IMR-90 (cell line): ENCODE data around the gene ABCA7. TPM values are rescaled to one million over a fixed set of nuclear protein-coding genes. Genes with fewer than 3 reads are reported as not detected.

Source experiments
- ATAC-seq: fragments of 200-7000 bp; cut with Tn5 transposase; 2 replicates; pipeline ENCODE4 v1.9.1; 2020; ENCODE audit warnings: low read depth, mild to moderate bottlenecking, moderate library complexity
- BruUV-seq: library from RNA; stranded (reverse); fragments of 400-500 nt; replicated peaks from 2 replicates; lab custom pipeline; 2021; lab: Mats Ljungman, UMichigan
- CTCF ChIA-PET: fragments of 300-600 bp; formaldehyde crosslinking; extraction: SDS; loops from one replicate; lab custom pipeline; 2021; ENCODE audit warnings: antibody characterized with exemption; lab: Yijun Ruan, JAX
- POLR2A ChIA-PET: fragments of 300-600 bp; sonication (Branson Sonifier 250); formaldehyde crosslinking; loops from one replicate; lab custom pipeline; 2022; ENCODE audit warnings: antibody characterized with exemption; ENCODE audit not compliant: unreplicated experiment; lab: Charles Lee
- DNase-seq: peaks from one replicate; pipeline ENCODE4 v3.0.0; 2013
- H2AFZ ChIP-seq: replicated peaks from 2 replicates; pipeline ENCODE3; 2013; ENCODE audit warnings: low read length, mild to moderate bottlenecking; ENCODE audit not compliant: poor library complexity
- H2AK5ac ChIP-seq: 2 replicates; pipeline ENCODE4 v1.6.1; 2013; ENCODE audit warnings: low read depth, low read length, inconsistent platforms
- H2AK9ac ChIP-seq: replicated peaks from 2 replicates; pipeline ENCODE3; 2013; ENCODE audit warnings: mild to moderate bottlenecking, low read depth, low read length, moderate library complexity; ENCODE audit not compliant: poor library complexity
- H2BK120ac ChIP-seq: 2 replicates; pipeline ENCODE4 v1.6.1; 2013; ENCODE audit warnings: low read depth, low read length, inconsistent platforms
- H2BK15ac ChIP-seq: 3 replicates; pipeline ENCODE4 v1.6.1; 2013; ENCODE audit warnings: low read depth, low read length, inconsistent platforms
- H2BK20ac ChIP-seq: 2 replicates; pipeline ENCODE4 v1.6.1; 2013; ENCODE audit warnings: low read depth, mild to moderate bottlenecking, inconsistent platforms, low read length, moderate library complexity
- H2BK5ac ChIP-seq: 2 replicates; pipeline ENCODE4 v1.6.1; 2013; ENCODE audit warnings: mild to moderate bottlenecking, low read depth, low read length, inconsistent platforms; ENCODE audit not compliant: poor library complexity, severe bottlenecking
- H3K14ac ChIP-seq: replicated peaks from 2 replicates; pipeline ENCODE4 v1.6.1; 2013; ENCODE audit warnings: low read depth, low read length, inconsistent platforms
- H3K18ac ChIP-seq: 2 replicates; pipeline ENCODE4 v1.6.1; 2013; ENCODE audit warnings: low read depth, low read length, control low read depth
- H3K23ac ChIP-seq: 2 replicates; pipeline ENCODE4 v1.6.1; 2013; ENCODE audit warnings: low read depth, low read length, inconsistent platforms
- H3K27ac ChIP-seq: 2 replicates; pipeline ENCODE4 v1.5.1; 2013; ENCODE audit warnings: mild to moderate bottlenecking, control low read depth, low read length; ENCODE audit not compliant: insufficient read depth
- H3K27me3 ChIP-seq: 2 replicates; pipeline ENCODE4 v1.6.1; 2013; ENCODE audit warnings: low read length; ENCODE audit not compliant: control insufficient read depth, insufficient read depth
- H3K36me3 ChIP-seq: 2 replicates; pipeline ENCODE4 v1.6.1; 2013; ENCODE audit warnings: low read length, mixed read lengths; ENCODE audit not compliant: control insufficient read depth, insufficient read depth
- H3K4ac ChIP-seq: 2 replicates; pipeline ENCODE4 v1.6.1; 2013; ENCODE audit warnings: low read depth, low read length, inconsistent platforms
- H3K4me1 ChIP-seq: 2 replicates; pipeline ENCODE4 v1.6.1; 2013; ENCODE audit warnings: low read length, mixed read lengths; ENCODE audit not compliant: control insufficient read depth, insufficient read depth
- H3K4me2 ChIP-seq: 2 replicates; pipeline ENCODE4 v1.6.1; 2013; ENCODE audit warnings: low read depth, mild to moderate bottlenecking, control low read depth, low read length, moderate library complexity
- H3K4me3 ChIP-seq: 2 replicates; pipeline ENCODE4 v1.5.1; 2013; ENCODE audit warnings: low read depth, mild to moderate bottlenecking, control low read depth, low read length, moderate library complexity; ENCODE audit not compliant: insufficient read depth
- H3K56ac ChIP-seq: 2 replicates; pipeline ENCODE4 v1.6.1; 2013; ENCODE audit warnings: low read length, inconsistent platforms; ENCODE audit not compliant: insufficient read depth; ENCODE audit errors: extremely low read depth
- H3K79me1 ChIP-seq, 2 experiments: 2 replicates each; pipeline ENCODE4 v1.6.1; 2013; ENCODE audit warnings: low read length in 2 of 2, inconsistent platforms in 1 of 2, low read depth in 1 of 2
- H3K9ac ChIP-seq: 2 replicates; pipeline ENCODE4 v1.6.1; 2013; ENCODE audit warnings: low read depth, low read length, control low read depth
- H3K9me1 ChIP-seq: 2 replicates; pipeline ENCODE4 v1.6.1; 2013; ENCODE audit warnings: low read length, inconsistent platforms; ENCODE audit not compliant: insufficient read depth
- H3K9me3 ChIP-seq: 2 replicates; pipeline ENCODE4 v1.6.1; 2013; ENCODE audit warnings: low read length; ENCODE audit not compliant: control insufficient read depth, insufficient read depth
- H4K20me1 ChIP-seq: 2 replicates; pipeline ENCODE4 v1.6.1; 2013; ENCODE audit warnings: low read length, inconsistent platforms; ENCODE audit not compliant: insufficient read depth
- H4K5ac ChIP-seq: 2 replicates; pipeline ENCODE4 v1.6.1; 2013; ENCODE audit warnings: mild to moderate bottlenecking, low read depth, low read length, control low read depth
- H4K8ac ChIP-seq, 2 experiments: 2 replicates each; pipeline ENCODE4 v1.6.1; 2013; ENCODE audit warnings: low read depth in 2 of 2, low read length in 2 of 2, control low read depth in 1 of 2, inconsistent platforms in 1 of 2
- H4K91ac ChIP-seq: 2 replicates; pipeline ENCODE4 v1.6.1; 2013; ENCODE audit warnings: low read depth, low read length, inconsistent platforms; ENCODE audit not compliant: insufficient read depth
- BHLHE40 ChIP-seq: fragments of 150-350 bp; IDR thresholded peaks from 2 replicates; pipeline ENCODE4 v1.6.1; 2016; ENCODE audit warnings: mild to moderate bottlenecking, low read depth, low read length
- CEBPB ChIP-seq: IDR thresholded peaks from 2 replicates; pipeline ENCODE4 v1.6.1; 2012; ENCODE audit warnings: low read depth, low read length, improper control_type of control experiment
- CHD1 ChIP-seq: IDR thresholded peaks from 2 replicates; pipeline ENCODE4 v1.6.1; 2012; ENCODE audit warnings: low read depth, low read length, improper control_type of control experiment
- CTCF ChIP-seq: conservative IDR thresholded peaks from 2 replicates; pipeline ENCODE4 v1.5.1; 2012; ENCODE audit warnings: mild to moderate bottlenecking, low read depth, low read length, improper control_type of control experiment
- MAFK ChIP-seq: IDR thresholded peaks from 2 replicates; pipeline ENCODE4 v1.6.1; 2012; ENCODE audit warnings: low read depth, low read length, improper control_type of control experiment
- MAZ ChIP-seq: IDR thresholded peaks from 2 replicates; pipeline ENCODE4 v1.6.1; 2012; ENCODE audit warnings: low read depth, mild to moderate bottlenecking, low read length, improper control_type of control experiment, moderate library complexity, borderline replicate concordance
- MXI1 ChIP-seq: IDR thresholded peaks from 2 replicates; pipeline ENCODE4 v1.6.1; 2012; ENCODE audit warnings: low read depth, mild to moderate bottlenecking, low read length, moderate library complexity, borderline replicate concordance
- NFE2L2 ChIP-seq: fragments of 150-350 bp; IDR thresholded peaks from 2 replicates; pipeline ENCODE4 v1.6.1; 2016; ENCODE audit warnings: low read depth, mild to moderate bottlenecking, low read length
- POLR2A ChIP-seq: IDR thresholded peaks from 2 replicates; pipeline ENCODE4 v1.6.1; 2012; ENCODE audit warnings: mild to moderate bottlenecking, low read depth, low read length
- RAD21 ChIP-seq: IDR thresholded peaks from 2 replicates; pipeline ENCODE4 v1.6.1; 2012; ENCODE audit warnings: low read length, improper control_type of control experiment
- RCOR1 ChIP-seq: IDR thresholded peaks from 2 replicates; pipeline ENCODE4 v1.6.1; 2012; ENCODE audit warnings: mild to moderate bottlenecking, low read length, improper control_type of control experiment; ENCODE audit not compliant: insufficient replicate concordance
- RFX5 ChIP-seq: IDR thresholded peaks from 2 replicates; pipeline ENCODE4 v1.8.0; 2012; ENCODE audit warnings: low read depth, mild to moderate bottlenecking, low read length, moderate library complexity
- SMC3 ChIP-seq: fragments of 150-350 bp; IDR thresholded peaks from 2 replicates; pipeline ENCODE4 v1.6.1; 2016; ENCODE audit warnings: low read depth, mild to moderate bottlenecking, antibody characterized with exemption, low read length, moderate library complexity
- USF2 ChIP-seq: fragments of 150-350 bp; IDR thresholded peaks from 2 replicates; pipeline ENCODE4 v1.6.1; 2017; ENCODE audit warnings: mild to moderate bottlenecking, antibody characterized with exemption, low read length, low read depth
- WGBS, 2 experiments: methylation state at CpG; one replicate each; pipeline versions ENCODE4 v1.1.5 to v1.1.7; 2013; ENCODE audit warnings: missing lambda C conversion rate in 2 of 2; ENCODE audit not compliant: insufficient read length in 1 of 2; ENCODE audit errors: extremely low coverage in 2 of 2; 5-methylcytosine and 5-hydroxymethylcytosine counted together
- dilution Hi-C: fragments of 300-500 bp; cut with HindIII; formaldehyde crosslinking; loops from one replicate; pipeline ENCODE4 v1.14.3; 2018; ENCODE audit warnings: low sequenced_read_pairs; ENCODE audit not compliant: unreplicated experiment
- in situ Hi-C: fragments of 300-500 bp; cut with MboI; formaldehyde crosslinking; loops from 3 replicates; pipeline ENCODE4 v1.14.3; 2019; ENCODE audit warnings: low sequenced_read_pairs, inconsistent platforms, mixed read lengths
- intact Hi-C: fragments of 100-400 bp; cut with micrococcal nuclease; formaldehyde crosslinking; loops from 2 replicates; pipeline ENCODE4 v1.10.0; 2022
- polyA plus RNA-seq, 3 experiments: library from polyadenylated mRNA; depleted of rRNA; stranded (reverse); fragments of >200 nt; gene quantifications; 2 replicates each; pipeline ENCODE4 v1.2.3, GENCODE V29; 2012; ENCODE audit warnings: low replicate concordance in 1 of 3
- total RNA-seq: library from RNA; depleted of rRNA; stranded (reverse); fragments of >200 nt; gene quantifications from 2 replicates; pipeline ENCODE4 v1.2.3, GENCODE V29; 2012
- TF ChIP-seq, protein P1 (sequence below): fragments of 150-350 bp; IDR thresholded peaks from 2 replicates; pipeline ENCODE4 v1.6.1; 2016; ENCODE audit warnings: low read depth, mild to moderate bottlenecking, low read length, moderate library complexity, borderline replicate concordance

ABCA7 gene
- total and polyA plus RNA-seq, 2 of the 4 experiments (the other 2 are of a cell fraction), result 0.36 to 3.3 TPM

DNA sequence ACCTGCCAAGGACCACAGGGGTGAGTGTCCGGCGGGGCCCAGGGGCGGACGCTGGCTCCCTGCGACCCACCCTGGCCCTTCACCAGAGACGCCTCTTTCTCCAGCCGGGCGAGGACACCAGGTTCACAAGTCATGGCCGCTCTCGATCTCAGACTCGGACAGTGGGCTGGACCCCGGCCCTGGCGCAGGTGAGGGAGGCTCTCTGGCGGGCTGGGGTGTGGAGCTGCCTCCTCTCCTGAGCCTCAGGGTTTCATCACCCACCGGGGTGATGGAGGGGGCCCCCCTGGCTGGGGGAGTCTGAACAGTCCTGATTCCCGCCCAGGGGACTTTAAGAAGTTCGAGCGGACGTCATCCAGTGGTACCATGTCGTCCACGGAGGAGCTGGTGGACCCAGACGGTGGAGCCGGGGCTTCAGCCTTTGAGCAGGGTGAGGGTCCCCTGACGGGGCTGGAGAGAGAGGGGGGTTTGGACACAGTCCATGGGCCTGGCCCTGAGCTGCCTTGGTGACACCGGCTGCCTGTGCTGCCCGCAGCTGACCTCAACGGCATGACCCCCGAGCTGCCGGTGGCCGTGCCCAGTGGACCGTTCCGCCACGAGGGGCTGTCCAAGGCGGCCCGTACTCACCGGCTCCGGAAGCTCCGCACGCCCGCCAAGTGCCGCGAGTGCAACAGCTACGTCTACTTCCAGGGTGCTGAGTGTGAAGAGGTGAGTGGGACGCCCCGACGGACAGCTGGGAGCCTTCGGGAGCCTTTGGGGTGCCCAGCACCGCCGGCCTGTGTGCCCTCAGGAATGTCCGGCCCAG lies 40.7 kb downstream of the ABCA7 start:
- Histone ChIP-seq H2BK120ac (no peak overlapping the region), H2BK20ac (no peak overlapping the region), H3K27ac (no peak overlapping the region), H3K4ac (no peak overlapping the region), H2AK9ac (no peak overlapping the region), H3K9me1 (no peaks in the 10 kb centered on the region), H3K23ac (no peak overlapping the region), H3K27me3 (no peaks in the 10 kb centered on the region), H4K8ac (no peak overlapping the region), H3K4me3 (no peak overlapping the region), H3K79me1 (no peaks in the 10 kb centered on the region), H3K18ac (no peak overlapping the region), H4K5ac (no peak overlapping the region), H3K9ac (no peak overlapping the region), H3K4me1 (no peaks in the 10 kb centered on the region), H3K9me3 (peaks cover 2% of the 10 kb centered on the region; the same call in 1 of the 2 replicates), H4K20me1 (no peaks in the 10 kb centered on the region), H3K4me2 (no peak overlapping the region), H3K14ac (no peak overlapping the region), H2BK15ac (no peak overlapping the region), H4K91ac (no peak overlapping the region), H3K56ac (no peak overlapping the region), H2AK5ac (no peak overlapping the region), H2BK5ac (no peak overlapping the region), H2AFZ (no peak overlapping the region), H3K36me3 (no peaks in the 10 kb centered on the region)
- POLR2A ChIA-PET, result no interaction called here
- BruUV-seq, result no TSS peak
- in situ Hi-C loops (no loop called here), dilution Hi-C loops (no loop called here), intact Hi-C loops (no loop called here)
- 96% methylated on average over 28 of the region's 50 CpGs; no CpG with 5 or more reads in 1 of the 2 experiments for WGBS, 2 experiments
- no peak for ATAC-seq
- CTCF ChIA-PET, result interaction anchor here (0.6 kb wide), 1 partner anchor 32 kb away, joined by 3 read pairs; no protein-coding TSS in a partner anchor
- DNase-seq, result no peak
- TF ChIP-seq SMC3, result no peak
- TF ChIP-seq RFX5, result no peak
- no peak for TF ChIP-seq POLR2A
- no peak for TF ChIP-seq MAFK
- TF ChIP-seq, protein P1, sequence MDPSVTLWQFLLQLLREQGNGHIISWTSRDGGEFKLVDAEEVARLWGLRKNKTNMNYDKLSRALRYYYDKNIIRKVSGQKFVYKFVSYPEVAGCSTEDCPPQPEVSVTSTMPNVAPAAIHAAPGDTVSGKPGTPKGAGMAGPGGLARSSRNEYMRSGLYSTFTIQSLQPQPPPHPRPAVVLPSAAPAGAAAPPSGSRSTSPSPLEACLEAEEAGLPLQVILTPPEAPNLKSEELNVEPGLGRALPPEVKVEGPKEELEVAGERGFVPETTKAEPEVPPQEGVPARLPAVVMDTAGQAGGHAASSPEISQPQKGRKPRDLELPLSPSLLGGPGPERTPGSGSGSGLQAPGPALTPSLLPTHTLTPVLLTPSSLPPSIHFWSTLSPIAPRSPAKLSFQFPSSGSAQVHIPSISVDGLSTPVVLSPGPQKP, result no peak
- TF ChIP-seq CTCF, result no peak
- no peak for TF ChIP-seq MXI1
- TF ChIP-seq CEBPB, result no peak
- TF ChIP-seq RCOR1, result no peak
- TF ChIP-seq CHD1, result no peak
- no peak for TF ChIP-seq RAD21
- TF ChIP-seq MAZ, result no peak
- no peak for TF ChIP-seq USF2
- TF ChIP-seq BHLHE40, result no peak
- TF ChIP-seq NFE2L2, result no peak
